Activated T-helper 2 cell treated with anti-CD3 and anti-CD28 coated beads, Interferon-gamma antibody, Interleukin-2, Interleukin-4, amounts not matched to agents 10 μg/mL and 5 μg/mL and 100 μg/mL, durations not matched to agents 14 hours and 24 hours and 36 hours (primary cell): ENCODE results near the gene SHC4. TPM values are rescaled to one million over a fixed set of nuclear protein-coding genes. Genes with fewer than 3 reads are reported as not detected.
A peak's percentile ranks its signal among the peaks of the same experiment; 100 is the strongest.
"Not testable (repeated sequence)": the region's sequence is repeated elsewhere in the genome, so short reads cannot be mapped to it uniquely, and the experiment has no call there.

Experiments
- DNase-seq: peaks from one replicate; pipeline ENCODE4 v3.0.0; 2021; ENCODE audit warnings: low spot score
- H3K27ac Mint-ChIP-seq: one replicate; pipeline ENCODE4 v1.8.0; 2021; ENCODE audit warnings: mixed read lengths
- H3K27me3 Mint-ChIP-seq: one replicate; pipeline ENCODE4 v1.8.0; 2021; ENCODE audit warnings: low read depth, mixed read lengths
- H3K36me3 Mint-ChIP-seq: one replicate; pipeline ENCODE4 v1.8.0; 2021; ENCODE audit warnings: low read depth, mixed read lengths
- H3K4me1 Mint-ChIP-seq: one replicate; pipeline ENCODE4 v1.8.0; 2021; ENCODE audit warnings: low read depth, mixed read lengths
- H3K4me3 Mint-ChIP-seq: one replicate; pipeline ENCODE4 v1.8.0; 2021; ENCODE audit warnings: low read depth, mild to moderate bottlenecking, moderate library complexity, mixed read lengths
- H3K9me3 Mint-ChIP-seq: one replicate; pipeline ENCODE4 v1.8.0; 2021; ENCODE audit warnings: mixed read lengths
- intact Hi-C: fragments of 100-400 bp; cut with micrococcal nuclease; formaldehyde crosslinking; loops from one replicate; pipeline ENCODE4 v1.15.1; 2023
- total RNA-seq: library from RNA; stranded (reverse); gene quantifications from 2 replicates; pipeline ENCODE4 v1.2.3, GENCODE V29; 2022

Gene SHC4
- total RNA-seq, 1 donor from 2014 or later: 8.3 TPM

GRCh38 chr15:48868536-48868935, 95.2 kb downstream of the SHC4 start:
- Mint-ChIP-seq H3K9me3 (no peaks in the 10 kb centered on the region), H3K36me3 (no peaks in the 10 kb centered on the region), H3K4me3 (no peak overlapping the region), H3K4me1 (peaks cover 3% of the 10 kb centered on the region), H3K27me3 (peaks cover 4% of the 10 kb centered on the region), H3K27ac (no peak overlapping the region)
- intact Hi-C loops: loop anchor here (10.0 kb wide), 1 partner anchor 366 kb away; no protein-coding TSS in a partner anchor
- DNase-seq: no peak

- Mint-ChIP-seq H3K9me3 (no peaks in the 10 kb centered on the region), H3K27ac (no peak overlapping the region), H3K4me3 (no peak overlapping the region), H3K27me3 (peaks cover 4% of the 10 kb centered on the region), H3K4me1 (peaks cover 3% of the 10 kb centered on the region), H3K36me3 (no peaks in the 10 kb centered on the region)
- intact Hi-C loops: loop anchor here (10.0 kb wide), 1 partner anchor 367 kb away; no protein-coding TSS in a partner anchor
- DNase-seq: no peak
These were observed 95.7 kb downstream of the SHC4 start for GRCh38 chr15:48868023-48868422.

- H3K9me3 Mint-ChIP-seq: no peaks in the 10 kb centered on the region
- H3K27ac Mint-ChIP-seq: no peak overlapping the region
- H3K4me3 Mint-ChIP-seq: no peak overlapping the region
- H3K27me3 Mint-ChIP-seq: peaks cover 2% of the 10 kb centered on the region
- H3K4me1 Mint-ChIP-seq: peaks cover 13% of the 10 kb centered on the region
- H3K36me3 Mint-ChIP-seq: peaks cover 3% of the 10 kb centered on the region
- intact Hi-C loops: loop anchor here (10.0 kb wide), 1 partner anchor 369 kb away; no protein-coding TSS in a partner anchor
- no peak for DNase-seq
These were observed 97.6 kb downstream of the SHC4 start for GRCh38 chr15:48866141-48866563.

GRCh38 chr15:48865370-48866079, 98.2 kb downstream of the SHC4 start:
- DNase-seq: no peak
- no peaks in the 10 kb centered on the region for H3K9me3 Mint-ChIP-seq
- H3K27ac Mint-ChIP-seq: no peak overlapping the region
- no peak overlapping the region for H3K4me3 Mint-ChIP-seq
- no peaks in the 10 kb centered on the region for H3K27me3 Mint-ChIP-seq
- H3K36me3 Mint-ChIP-seq: peaks cover 3% of the 10 kb centered on the region
- peaks cover 13% of the 10 kb centered on the region for H3K4me1 Mint-ChIP-seq
- intact Hi-C loops: loop anchor here (10.0 kb wide), 1 partner anchor 369 kb away; no protein-coding TSS in a partner anchor

- peaks cover 3% of the 10 kb centered on the region for H3K36me3 Mint-ChIP-seq
These were observed 101.0 kb downstream of the SHC4 start for GRCh38 chr15:48862705-48863104.

GRCh38 chr15:48861813-48862431, 101.8 kb downstream of the SHC4 start:
- no peaks in the 10 kb centered on the region for H3K9me3 Mint-ChIP-seq
- H3K27ac Mint-ChIP-seq: peak overlapping the region; percentile 28
- H3K27me3 Mint-ChIP-seq: peaks cover 2% of the 10 kb centered on the region
- peaks cover 3% of the 10 kb centered on the region for H3K36me3 Mint-ChIP-seq
- DNase-seq: peak; percentile 20
- peaks cover 19% of the 10 kb centered on the region for H3K4me1 Mint-ChIP-seq
- no peak overlapping the region for H3K4me3 Mint-ChIP-seq
- intact Hi-C loops: loop anchor here (1.0 to 10.0 kb wide), 9 partner anchors 15 to 1285 kb away; partner anchors contain the start of gene FGF7

More at GRCh38 chr15:48862705-48863104, 101.0 kb downstream of the SHC4 start:
- Mint-ChIP-seq H3K9me3 (no peaks in the 10 kb centered on the region), H3K27me3 (peaks cover 2% of the 10 kb centered on the region), H3K4me3 (no peak overlapping the region), H3K27ac (peak overlapping the region; percentile 78), H3K4me1 (peaks cover 19% of the 10 kb centered on the region)
- intact Hi-C loops: loop anchor here (1.0 to 10.0 kb wide), 8 partner anchors 15 to 1285 kb away; partner anchors contain the start of gene FGF7
- no peak for DNase-seq

- Mint-ChIP-seq H3K4me1 (peaks cover 19% of the 10 kb centered on the region), H3K27ac (no peak overlapping the region), H3K27me3 (peaks cover 5% of the 10 kb centered on the region), H3K36me3 (peaks cover 11% of the 10 kb centered on the region), H3K4me3 (no peak overlapping the region), H3K9me3 (no peaks in the 10 kb centered on the region)
- no peak for DNase-seq
- intact Hi-C loops: no loop called here
These were observed 104.3 kb downstream of the SHC4 start for GRCh38 chr15:48859426-48859825.

- DNase-seq: no peak
- H3K4me1 Mint-ChIP-seq: peaks cover 19% of the 10 kb centered on the region
- peaks cover 17% of the 10 kb centered on the region for H3K36me3 Mint-ChIP-seq
These were observed 105.3 kb downstream of the SHC4 start for GRCh38 chr15:48858401-48858800.

GRCh38 chr15:48856942-48857341, 106.8 kb downstream of the SHC4 start:
- Mint-ChIP-seq H3K36me3 (peaks cover 15% of the 10 kb centered on the region), H3K4me3 (no peak overlapping the region), H3K4me1 (peaks cover 11% of the 10 kb centered on the region), H3K27ac (no peak overlapping the region), H3K9me3 (no peaks in the 10 kb centered on the region), H3K27me3 (peaks cover 7% of the 10 kb centered on the region)
- no peak for DNase-seq
- intact Hi-C loops: no loop called here

More at GRCh38 chr15:48858401-48858800, 105.3 kb downstream of the SHC4 start:
- intact Hi-C loops: no loop called here
- no peak overlapping the region for H3K27ac Mint-ChIP-seq
- peaks cover 7% of the 10 kb centered on the region for H3K27me3 Mint-ChIP-seq
- no peaks in the 10 kb centered on the region for H3K9me3 Mint-ChIP-seq
- no peak overlapping the region for H3K4me3 Mint-ChIP-seq

GRCh38 chr15:48855501-48856440, 107.9 kb downstream of the SHC4 start:
- Mint-ChIP-seq H3K36me3 (peaks cover 19% of the 10 kb centered on the region), H3K4me1 (peaks cover 9% of the 10 kb centered on the region), H3K4me3 (no peak overlapping the region), H3K27ac (no peak overlapping the region), H3K9me3 (no peaks in the 10 kb centered on the region), H3K27me3 (peaks cover 7% of the 10 kb centered on the region)
- intact Hi-C loops: no loop called here
- DNase-seq: no peak

GRCh38 chr15:48854434-48854833, 109.3 kb downstream of the SHC4 start:
- H3K4me1 Mint-ChIP-seq, H3K4me3 Mint-ChIP-seq, H3K9me3 Mint-ChIP-seq, H3K27me3 Mint-ChIP-seq, intact Hi-C loops, DNase-seq, H3K27ac Mint-ChIP-seq: not testable (repeated sequence)
- H3K36me3 Mint-ChIP-seq: peaks cover 20% of the 10 kb centered on the region

- Mint-ChIP-seq H3K27me3 (peaks cover 5% of the 10 kb centered on the region), H3K9me3 (no peaks in the 10 kb centered on the region), H3K36me3 (peaks cover 24% of the 10 kb centered on the region), H3K4me1 (no peaks in the 10 kb centered on the region), H3K4me3 (no peak overlapping the region), H3K27ac (no peak overlapping the region)
- DNase-seq: no peak
- intact Hi-C loops: no loop called here
These were observed 111.8 kb downstream of the SHC4 start for GRCh38 chr15:48851956-48852355.
